Measurements from ENCODE around the gene SGPP2. TPM values are rescaled to one million over a fixed set of nuclear protein-coding genes. Genes with fewer than 3 reads are reported as not detected.

Gene SGPP2, protein sequence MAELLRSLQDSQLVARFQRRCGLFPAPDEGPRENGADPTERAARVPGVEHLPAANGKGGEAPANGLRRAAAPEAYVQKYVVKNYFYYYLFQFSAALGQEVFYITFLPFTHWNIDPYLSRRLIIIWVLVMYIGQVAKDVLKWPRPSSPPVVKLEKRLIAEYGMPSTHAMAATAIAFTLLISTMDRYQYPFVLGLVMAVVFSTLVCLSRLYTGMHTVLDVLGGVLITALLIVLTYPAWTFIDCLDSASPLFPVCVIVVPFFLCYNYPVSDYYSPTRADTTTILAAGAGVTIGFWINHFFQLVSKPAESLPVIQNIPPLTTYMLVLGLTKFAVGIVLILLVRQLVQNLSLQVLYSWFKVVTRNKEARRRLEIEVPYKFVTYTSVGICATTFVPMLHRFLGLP
- total RNA-seq (2013) = 0.08 TPM
- polyA plus RNA-seq = not detected
- polyA minus RNA-seq = not detected in 2 replicates
- 0.31 to 358 (median 3.9) reads per million in 11 experiments for total RNA-seq

DNA sequence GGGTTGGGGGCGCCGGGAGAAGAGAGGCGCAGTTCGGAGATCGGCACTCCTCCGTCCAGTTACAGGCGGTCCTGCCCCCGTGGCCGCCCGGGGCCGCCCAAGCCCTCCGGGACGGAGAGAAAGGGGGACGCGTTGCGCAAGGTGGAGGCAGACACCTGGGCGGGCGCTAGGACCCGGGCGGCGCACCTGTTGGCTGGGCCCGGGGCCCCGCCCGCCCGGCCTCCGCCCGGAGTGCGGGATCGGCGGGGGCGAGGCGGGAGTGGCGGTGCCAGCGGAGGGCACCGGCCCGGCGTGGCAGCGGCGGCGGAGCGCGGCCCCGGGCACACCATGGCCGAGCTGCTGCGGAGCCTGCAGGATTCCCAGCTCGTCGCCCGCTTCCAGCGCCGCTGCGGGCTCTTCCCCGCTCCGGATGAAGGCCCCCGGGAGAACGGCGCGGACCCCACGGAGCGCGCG, at the start of gene SGPP2:
Gene SGPP2 (plus strand): TSS at position 268 of the 453 bp plus-strand sequence. CDS start 60 bp downstream, at position 328.
- H3K4me3 Mint-ChIP-seq = peak within 1 kb of the TSS; percentile 84 to 93

More for the DNA sequence above, at the start of gene SGPP2:
- peak within 1 kb of the TSS in 4 of 7 donors; percentile 37 to 62 (median 47) for H3K27ac Mint-ChIP-seq
- H3K27me3 Mint-ChIP-seq (ENCODE audit: low read depth in 3 of 3) = peaks cover 63 to 75% (median 69%) of the 10 kb centered on the region in 3 donors
- H3K9me3 Mint-ChIP-seq = peaks cover 0 to 23% (median 9%) of the 10 kb centered on the region in 7 donors
- intact Hi-C loops (cut with micrococcal nuclease) = loop anchor here in 1 of 2 donors (10.0 kb wide), 1 partner anchor 60 kb away; no protein-coding TSS in a partner anchor
- Histone ChIP-seq H4K20me1 (ENCODE audit: insufficient read depth, low read length) (no peaks in the 10 kb centered on the region), H3K4me1 (ENCODE audit: control insufficient read depth in 1 of 2, insufficient read depth in 2 of 2, low read length in 2 of 2) (peaks cover 10 to 18% of the 10 kb centered on the region in 2 donors), H3K27ac (ENCODE audit: low read depth in 1 of 2, low read length in 2 of 2) (no peak within 1 kb of the TSS), H3K79me2 (ENCODE audit: insufficient read depth, low read length) (no peaks in the 10 kb centered on the region), H2AFZ (ENCODE audit: insufficient read depth, low read depth, low read length, poor library complexity, severe bottlenecking) (peak within 1 kb of the TSS; percentile 48), H3K27me3 (ENCODE audit: control insufficient read depth in 2 of 2, insufficient read depth in 2 of 2, low read length in 2 of 2) (peaks cover 53 to 62% of the 10 kb centered on the region in 2 donors), H3K4me3 (replicated peaks in 1 of 3; ENCODE audit: low read depth in 2 of 3, low read length in 3 of 3) (peak within 1 kb of the TSS; percentile 6 to 73 (median 36)), H3K9ac (ENCODE audit: insufficient read depth, low read length, poor library complexity, severe bottlenecking) (peak within 1 kb of the TSS; percentile 23), H3K9me3 (replicated peaks in 1 of 2; ENCODE audit: control insufficient read depth in 1 of 2, insufficient read depth in 1 of 2, low read length in 2 of 2) (peaks cover 0 to 13% of the 10 kb centered on the region in 2 donors), H3K36me3 (replicated peaks in 1 of 2; ENCODE audit: control insufficient read depth in 1 of 2, insufficient read depth in 2 of 2, low read length in 2 of 2) (no peaks in the 10 kb centered on the region), H3K4me2 (replicated peaks; ENCODE audit: extremely low read depth, low read length, poor library complexity, severe bottlenecking) (peak within 1 kb of the TSS; percentile 75)
- under 1% methylated on average over 61 of the region's 61 CpGs for WGBS (ENCODE audit: insufficient coverage)
- DNase-seq = no peak
- no peak for TF ChIP-seq CTCF (IDR thresholded peaks at IDR 0.05)
- H3K36me3 Mint-ChIP-seq = peaks cover 5 to 14% of the 10 kb centered on the region in 2 donors
- H3K4me1 Mint-ChIP-seq = peaks cover 22% of the 10 kb centered on the region
